NOMO-1 treated with dmso at 0.1 percent for 144 hours (cell line): ENCODE results near the gene LETMD1.
"Not testable (repeated sequence)": the region's sequence is repeated elsewhere in the genome, so short reads cannot be mapped to it uniquely, and the experiment has no call there.

Experiments
- DNase-seq: peaks from one replicate; lab custom pipeline; 2025; ENCODE audit not compliant: unreplicated experiment; lab: John Stamatoyannopoulos, UW

LETMD1 gene, protein sequence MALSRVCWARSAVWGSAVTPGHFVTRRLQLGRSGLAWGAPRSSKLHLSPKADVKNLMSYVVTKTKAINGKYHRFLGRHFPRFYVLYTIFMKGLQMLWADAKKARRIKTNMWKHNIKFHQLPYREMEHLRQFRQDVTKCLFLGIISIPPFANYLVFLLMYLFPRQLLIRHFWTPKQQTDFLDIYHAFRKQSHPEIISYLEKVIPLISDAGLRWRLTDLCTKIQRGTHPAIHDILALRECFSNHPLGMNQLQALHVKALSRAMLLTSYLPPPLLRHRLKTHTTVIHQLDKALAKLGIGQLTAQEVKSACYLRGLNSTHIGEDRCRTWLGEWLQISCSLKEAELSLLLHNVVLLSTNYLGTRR

DNA sequence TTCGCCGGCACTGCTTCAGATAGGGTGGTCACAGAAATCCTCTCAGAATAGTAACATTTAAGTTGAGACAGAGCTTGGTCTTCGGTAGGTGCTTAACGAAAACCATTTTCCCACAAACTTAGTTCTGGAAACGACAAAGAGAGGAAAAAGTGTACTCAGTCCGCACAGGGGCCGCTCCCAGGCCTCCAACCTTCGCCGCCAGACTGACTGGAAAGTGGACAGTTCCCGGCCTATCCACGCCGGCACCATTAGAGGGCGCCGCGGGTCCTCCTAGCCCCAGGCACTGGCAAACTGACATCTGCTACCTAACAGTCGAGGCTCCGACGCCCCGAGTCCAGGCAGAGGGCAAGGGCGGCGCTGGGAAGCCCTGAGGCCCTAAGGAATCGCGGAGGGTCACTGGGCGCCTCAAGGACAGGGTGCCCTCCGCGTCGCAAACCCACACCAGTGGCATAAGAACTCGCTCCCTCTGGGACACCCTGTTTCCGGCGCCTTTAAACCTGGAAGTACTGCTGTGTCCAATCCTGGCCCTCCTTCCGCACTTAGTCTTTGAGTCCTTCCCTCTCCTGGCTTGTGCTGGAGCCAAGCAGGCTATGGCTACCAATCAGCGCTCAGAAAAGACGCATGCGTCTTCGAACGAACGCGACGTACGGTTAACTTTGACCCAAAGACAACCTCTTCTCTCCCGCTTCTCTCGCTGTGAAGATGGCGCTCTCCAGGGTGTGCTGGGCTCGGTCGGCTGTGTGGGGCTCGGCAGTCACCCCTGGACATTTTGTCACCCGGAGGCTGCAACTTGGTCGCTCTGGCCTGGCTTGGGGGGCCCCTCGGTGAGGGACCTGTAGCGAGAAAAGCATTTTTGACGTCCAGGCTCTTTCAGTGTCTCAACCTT, at the start of gene LETMD1:
LETMD1 (plus strand) TSS at position 673 of the 886 bp plus-strand sequence; CDS start at position 703, 30 bp downstream.
- DNase-seq, result peak; percentile 97

GRCh38 chr12:50999093-50999492, 49.0 kb upstream of the LETMD1 start:
- DNase-seq, result no peak

- DNase-seq, result no peak
These were observed 47.9 kb upstream of the LETMD1 start for GRCh38 chr12:51000245-51000644.

GRCh38 chr12:51001799-51002198, 46.3 kb upstream of the LETMD1 start:
- no peak for DNase-seq

- no peak for DNase-seq
These were observed 43.6 kb upstream of the LETMD1 start for GRCh38 chr12:51004504-51004903.

- no peak for DNase-seq
These were observed 43.1 kb upstream of the LETMD1 start for GRCh38 chr12:51005030-51005429.

GRCh38 chr12:51005671-51006070, 42.5 kb upstream of the LETMD1 start:
- no peak for DNase-seq

DNA sequence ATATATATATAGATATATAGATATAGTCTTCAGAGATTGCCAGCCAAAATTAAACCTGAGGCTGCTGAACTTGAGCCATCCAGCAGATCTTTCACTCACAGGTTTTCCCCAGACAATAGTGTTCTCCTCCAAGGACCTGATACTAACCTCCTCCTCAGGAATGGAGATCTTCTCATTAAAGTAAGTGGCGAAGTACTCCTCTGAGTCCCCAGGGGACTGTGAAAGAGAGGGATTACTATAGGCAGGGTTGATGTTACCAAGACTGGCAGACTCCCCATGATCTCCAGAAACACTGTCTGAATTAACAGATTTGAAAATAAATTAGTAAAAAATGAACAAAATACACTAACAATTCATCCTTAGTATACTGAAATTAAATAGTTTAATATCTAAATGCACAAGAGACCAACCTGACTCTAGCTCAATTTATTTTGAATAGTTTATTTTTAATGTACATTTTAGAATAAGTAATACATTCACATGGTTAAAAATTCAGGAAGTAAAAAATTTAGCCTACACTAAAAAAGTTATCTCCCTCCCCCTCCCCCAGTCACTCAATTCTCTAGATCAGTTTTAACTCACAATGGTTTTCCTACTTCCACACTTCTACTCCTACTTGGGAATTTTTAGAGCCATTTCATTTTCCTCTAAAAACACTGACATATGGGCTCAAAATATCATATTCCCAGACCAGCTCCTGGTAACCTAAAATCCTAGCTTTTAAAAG, 39.6 kb upstream of the LETMD1 start:
- peak; percentile 19 for DNase-seq

DNA sequence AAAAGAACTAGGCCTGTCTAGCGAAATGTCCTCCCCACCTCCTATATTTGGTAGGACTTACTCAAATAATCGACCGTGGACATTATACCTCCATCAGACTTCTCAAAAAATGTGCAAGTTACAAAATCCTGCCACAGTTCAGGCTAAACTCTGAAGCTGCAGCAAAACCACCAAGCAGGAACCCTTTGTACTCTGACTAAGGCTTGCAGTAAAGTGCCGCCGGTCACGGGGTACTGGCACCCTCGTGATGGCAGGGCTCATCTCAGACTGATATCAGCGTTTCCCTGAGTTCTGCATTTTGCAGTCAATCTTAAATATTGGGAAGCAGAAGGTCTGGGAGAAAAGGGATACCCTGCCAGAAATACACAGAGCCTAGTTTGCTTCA, 39.1 kb upstream of the LETMD1 start:
- DNase-seq, result peak; percentile 76

GRCh38 chr12:51011955-51012354, 36.2 kb upstream of the LETMD1 start:
- DNase-seq, result no peak

DNA sequence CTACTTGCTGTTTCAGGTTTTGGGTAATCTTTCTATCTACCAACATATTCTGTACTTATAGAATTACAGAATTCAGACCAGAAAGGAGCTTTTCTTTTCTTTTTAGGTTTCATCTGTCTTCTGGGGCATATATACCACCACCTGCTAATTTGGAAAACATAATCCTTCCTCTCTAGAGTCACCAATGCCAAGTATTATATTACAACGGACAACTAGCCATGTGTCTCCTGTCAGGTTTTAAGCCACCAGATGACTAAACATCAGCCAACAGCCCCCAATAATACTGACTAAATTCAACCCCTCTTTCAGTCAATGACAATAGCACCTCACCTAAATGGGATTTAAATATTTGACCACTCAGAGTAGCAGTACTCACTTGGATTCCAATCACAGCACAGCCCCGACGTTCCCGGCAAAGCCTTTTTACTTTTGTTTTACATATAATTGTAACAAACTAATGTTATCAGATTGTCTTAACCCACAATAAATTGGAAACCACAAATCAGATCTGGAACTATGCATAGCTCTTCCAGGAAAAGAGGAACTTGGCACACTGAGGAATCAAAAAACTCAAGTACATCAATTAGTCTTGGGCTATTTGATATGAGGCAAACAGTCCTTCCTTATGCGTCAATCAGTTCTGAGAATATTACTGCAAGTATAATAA, 35.4 kb upstream of the LETMD1 start:
- no peak for DNase-seq

- no peak for DNase-seq
These were observed 34.7 kb upstream of the LETMD1 start for GRCh38 chr12:51013441-51013840.

- not testable (repeated sequence) for DNase-seq
These were observed 33.7 kb upstream of the LETMD1 start for GRCh38 chr12:51014467-51014866.

DNA sequence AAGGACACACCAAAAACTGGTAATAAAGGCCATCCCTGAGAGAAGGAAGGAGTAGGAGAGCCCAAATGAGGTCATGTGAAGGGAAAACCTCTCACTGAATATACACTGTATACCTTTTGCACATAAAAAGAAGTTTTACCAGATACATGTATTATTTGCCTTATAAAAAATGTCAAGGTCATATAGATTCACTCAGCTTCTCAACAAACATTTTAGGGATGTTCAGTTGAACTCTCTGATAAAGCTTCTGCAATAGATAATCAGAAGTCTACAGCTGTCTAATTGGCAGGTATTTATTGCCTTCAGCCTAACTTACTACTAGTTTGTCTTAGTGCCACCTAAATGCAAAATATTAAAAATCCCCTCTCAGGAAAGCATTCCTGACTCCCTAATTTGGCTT, 30.7 kb upstream of the LETMD1 start:
- DNase-seq, result no peak

DNA sequence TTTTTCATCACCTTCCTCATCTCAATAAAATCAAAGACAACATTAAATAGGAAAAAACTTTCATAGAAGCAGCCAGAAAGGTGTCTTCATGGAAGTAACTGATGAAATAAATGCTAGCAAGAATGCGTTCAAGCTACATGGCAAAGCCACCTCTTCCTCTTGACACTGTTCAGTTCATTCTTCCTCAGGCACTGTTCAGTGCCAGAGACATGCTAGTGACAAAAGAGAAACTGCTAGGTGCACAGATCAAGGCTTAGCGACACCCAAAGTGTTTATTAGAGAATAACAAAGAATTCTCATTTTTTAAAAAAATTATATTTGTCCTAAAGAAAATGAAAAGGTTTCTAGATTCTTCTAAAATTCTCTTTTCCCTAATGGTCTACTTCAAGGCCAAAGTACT, 29.2 kb upstream of the LETMD1 start:
- no peak for DNase-seq

- no peak for DNase-seq
These were observed 28.2 kb upstream of the LETMD1 start for GRCh38 chr12:51019927-51020326.

DNA sequence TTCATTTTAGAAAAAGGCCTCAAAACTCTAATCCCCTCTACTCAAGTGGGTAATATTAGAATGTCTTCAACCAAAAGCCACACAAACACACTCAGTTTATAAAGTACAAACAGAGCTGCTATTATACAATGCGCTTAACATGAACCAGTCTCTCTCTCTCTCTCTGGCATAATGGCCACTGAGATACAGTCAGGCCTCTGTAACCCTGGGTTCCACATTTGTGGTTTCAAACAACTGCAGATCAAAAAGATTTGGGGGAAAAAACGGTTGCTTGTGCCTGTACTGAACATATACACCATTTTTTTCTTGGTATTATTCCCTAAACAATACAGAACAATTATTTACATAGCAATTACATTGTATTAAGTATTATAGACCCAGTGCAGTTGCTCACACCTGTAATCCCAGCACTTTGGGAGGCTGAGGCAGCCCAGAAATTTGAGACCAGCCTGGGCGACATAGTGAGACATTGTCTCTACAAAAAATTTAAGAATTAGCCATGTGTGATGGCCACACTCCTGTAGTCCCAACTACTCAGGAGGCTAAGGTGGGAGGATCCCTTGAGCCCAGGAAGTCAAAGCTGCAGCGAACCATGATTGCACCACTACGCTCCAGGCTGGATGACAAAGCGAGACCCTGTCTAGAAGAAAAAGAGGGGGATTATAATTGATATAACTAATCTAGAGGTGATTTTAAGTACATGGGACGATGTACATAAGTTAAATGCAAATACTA, 27.5 kb upstream of the LETMD1 start:
- DNase-seq, result no peak

DNA sequence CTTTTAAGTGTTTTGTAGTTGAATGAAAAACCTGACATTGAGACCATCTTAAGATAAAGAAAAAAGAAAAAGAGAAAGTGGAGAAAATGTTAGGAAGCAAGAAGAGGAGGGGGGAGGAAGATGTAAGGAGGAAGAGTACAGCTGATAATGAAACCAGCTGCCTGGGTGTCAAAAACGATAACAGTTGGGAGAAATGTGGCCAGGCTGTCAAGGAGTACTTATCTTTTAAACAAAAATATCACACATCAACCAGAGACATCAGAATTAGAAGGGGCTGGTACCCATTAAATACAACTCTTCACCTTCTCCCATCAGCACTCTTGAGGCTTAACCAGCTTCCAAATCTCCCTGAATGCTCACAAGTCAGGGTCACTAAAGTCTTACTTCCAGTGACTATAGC, 26.4 kb upstream of the LETMD1 start:
- no peak for DNase-seq

DNA sequence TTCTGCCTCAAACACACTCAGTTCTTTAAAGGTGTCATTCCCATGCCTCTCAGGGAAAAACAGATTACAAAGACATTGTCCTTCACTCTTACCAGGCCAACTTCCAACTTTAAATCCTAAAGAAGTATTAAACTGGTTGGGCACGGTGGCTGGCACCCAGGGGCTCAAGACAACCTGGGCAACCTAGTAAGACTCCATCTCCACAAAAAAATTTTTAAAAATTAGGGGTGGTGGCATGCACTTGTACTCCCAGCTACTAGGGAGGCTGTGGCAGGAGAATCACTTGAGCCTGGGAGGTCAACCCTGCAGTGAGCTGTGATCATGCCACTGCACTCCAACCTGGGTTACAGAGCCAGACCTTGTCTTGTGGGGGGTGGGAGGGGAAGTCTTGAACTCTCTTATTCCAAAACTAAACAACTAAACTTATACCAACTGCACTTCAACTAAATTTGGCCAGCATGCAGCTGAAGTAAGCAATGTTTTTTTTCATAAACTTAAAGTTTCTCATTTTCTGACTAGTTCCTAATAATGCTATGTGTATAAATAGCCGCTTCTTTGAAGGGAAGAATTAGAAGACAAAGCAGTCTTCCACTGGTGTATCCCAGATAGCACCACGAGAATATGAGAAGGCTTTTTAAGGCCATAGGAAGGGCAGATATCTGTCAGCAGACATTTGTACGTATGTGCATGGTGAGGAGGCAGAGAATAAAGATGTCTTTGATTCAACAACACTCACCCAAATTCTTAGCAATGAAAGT, 24.3 kb upstream of the LETMD1 start:
- DNase-seq, result no peak
